ENCODE results near the gene MEF2C.
A peak's percentile ranks its signal among the peaks of the same experiment; 100 is the strongest.

DNA sequence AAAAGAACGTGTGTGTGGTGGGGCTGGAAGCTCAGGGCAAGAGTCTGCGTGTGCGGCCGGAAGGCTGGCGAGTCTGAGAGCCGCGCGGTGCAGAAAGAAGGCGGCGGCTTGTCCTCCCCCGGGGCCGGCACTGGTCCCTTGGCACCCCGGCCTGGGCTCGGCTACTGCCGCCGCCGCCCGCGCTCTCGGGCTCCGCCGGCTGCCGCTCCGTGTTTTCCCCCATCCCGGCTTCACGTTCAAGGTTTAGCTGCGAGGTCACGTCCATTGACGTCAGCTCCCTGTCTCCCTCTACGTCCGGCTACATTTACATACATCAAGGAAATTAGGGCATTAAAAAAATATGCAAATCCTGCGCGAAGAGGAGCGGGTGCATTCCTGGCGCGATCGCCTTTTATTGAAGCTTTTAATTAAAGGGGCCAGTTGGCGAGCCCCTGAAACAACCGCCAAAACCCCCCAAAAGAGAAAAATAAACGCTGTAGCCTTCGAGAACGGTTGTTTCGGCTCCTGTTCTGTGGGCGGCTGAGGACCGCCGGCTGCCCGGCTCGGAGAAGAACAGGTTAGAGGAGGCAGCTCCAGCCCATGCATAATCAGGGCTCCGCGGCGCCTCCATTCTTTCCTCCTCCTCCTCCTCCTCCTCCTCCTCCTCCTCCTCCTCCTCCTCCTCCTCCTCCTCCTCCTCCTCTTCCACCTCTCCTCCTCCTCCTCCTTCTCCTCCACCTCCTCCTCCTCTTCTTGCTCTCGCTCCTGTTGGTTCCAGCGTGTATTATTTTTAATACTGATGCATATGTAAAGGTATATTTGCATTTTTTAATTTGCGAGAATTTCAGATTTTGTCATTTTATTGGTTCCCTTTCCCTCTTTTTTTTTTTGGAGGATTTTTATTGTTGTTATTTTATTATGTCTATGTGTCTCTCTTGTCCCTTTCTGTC lies 207.0 kb downstream of the MEF2C start:
- TF ChIP-seq EZH2phosphoT487 (IDR thresholded peaks at IDR 0.05; ENCODE audit: insufficient read depth, low read depth) (0 out of 2 replicates have a peak, but pooled peaks have one; percentile 28), EZH2 (IDR thresholded peaks at IDR 0.05; ENCODE audit: insufficient read depth, poor library complexity, severe bottlenecking) (peak; percentile 26)

Data from GM23248 (cell line).